Measurements from ENCODE around the gene SV2A. TPM values are rescaled to one million over a fixed set of nuclear protein-coding genes. Genes with fewer than 3 reads are reported as not detected.
"Not testable (repeated sequence)": the region's sequence is repeated elsewhere in the genome, so short reads cannot be mapped to it uniquely, and the experiment has no call there.

SV2A gene
- polyA plus RNA-seq (2013, experiment 1 of 4): 60.4 TPM
- polyA plus RNA-seq (2013, experiment 2 of 4): 68.0 TPM
- polyA plus RNA-seq (2013, experiment 3 of 4): 43.5 TPM
- 49.3 TPM for polyA plus RNA-seq (2013, experiment 4 of 4)

GRCh38 chr1:149917571-149918144, at the start of gene SV2A:
TSS of gene SV2A (minus strand) at chr1:149917844. CDS start at chr1:149913840, 4,004 bp downstream.
- Histone ChIP-seq H3K27me3 (ENCODE audit: control insufficient read depth, insufficient read depth, low read length, poor library complexity, severe bottlenecking) (no peaks in the 10 kb centered on the region), H3K36me3 (ENCODE audit: control insufficient read depth, insufficient read depth, low read length) (peaks cover 4% of the 10 kb centered on the region), H3K4me1 (ENCODE audit: control insufficient read depth, insufficient read depth, low read length) (peaks cover 20% of the 10 kb centered on the region), H3K4me3 (ENCODE audit: insufficient read depth, low read depth, low read length) (peak within 1 kb of the TSS; percentile 59), H3K9me3 (ENCODE audit: control insufficient read depth, low read length) (no peaks in the 10 kb centered on the region), H3K27ac (ENCODE audit: insufficient read depth, low read depth, low read length, poor library complexity, severe bottlenecking) (no peak within 1 kb of the TSS)
- 1% methylated on average over 18 to 24 of the region's 24 CpGs for WGBS, 2 experiments

- no peaks in the 10 kb centered on the region for H3K4me1 ChIP-seq (ENCODE audit: control insufficient read depth, insufficient read depth, low read length)
- no peaks in the 10 kb centered on the region for H3K27me3 ChIP-seq (ENCODE audit: control insufficient read depth, insufficient read depth, low read length, poor library complexity, severe bottlenecking)
- H3K36me3 ChIP-seq (ENCODE audit: control insufficient read depth, insufficient read depth, low read length): peaks cover 25% of the 10 kb centered on the region
- H3K9me3 ChIP-seq (ENCODE audit: control insufficient read depth, low read length): no peaks in the 10 kb centered on the region
- WGBS, 2 experiments: 94 to 95% methylated on average over 3 of the region's 3 CpGs
- no peak overlapping the region for H3K27ac ChIP-seq (ENCODE audit: insufficient read depth, low read depth, low read length, poor library complexity, severe bottlenecking)
- no peak overlapping the region for H3K4me3 ChIP-seq (ENCODE audit: insufficient read depth, low read depth, low read length)
Observed at GRCh38 chr1:149967041-149967440, 49.4 kb upstream of the SV2A start.

- no peak overlapping the region for H3K27ac ChIP-seq (ENCODE audit: insufficient read depth, low read depth, low read length, poor library complexity, severe bottlenecking)
- H3K4me1 ChIP-seq (ENCODE audit: control insufficient read depth, insufficient read depth, low read length): no peaks in the 10 kb centered on the region
- H3K36me3 ChIP-seq (ENCODE audit: control insufficient read depth, insufficient read depth, low read length): peaks cover 25% of the 10 kb centered on the region
- WGBS, 2 experiments: no CpG with 5 or more reads among the region's 1 CpG
- H3K9me3 ChIP-seq (ENCODE audit: control insufficient read depth, low read length): no peaks in the 10 kb centered on the region
- H3K27me3 ChIP-seq (ENCODE audit: control insufficient read depth, insufficient read depth, low read length, poor library complexity, severe bottlenecking): no peaks in the 10 kb centered on the region
- H3K4me3 ChIP-seq (ENCODE audit: insufficient read depth, low read depth, low read length): no peak overlapping the region
Observed at GRCh38 chr1:149966405-149966804, 48.8 kb upstream of the SV2A start.

- no peaks in the 10 kb centered on the region for H3K4me1 ChIP-seq (ENCODE audit: control insufficient read depth, insufficient read depth, low read length)
- H3K4me3 ChIP-seq (ENCODE audit: insufficient read depth, low read depth, low read length): no peak overlapping the region
- no peaks in the 10 kb centered on the region for H3K9me3 ChIP-seq (ENCODE audit: control insufficient read depth, low read length)
- 95 to 97% methylated on average over 3 of the region's 3 CpGs for whole genome bisulfite sequencing, 2 experiments
- H3K27me3 ChIP-seq (ENCODE audit: control insufficient read depth, insufficient read depth, low read length, poor library complexity, severe bottlenecking): no peaks in the 10 kb centered on the region
- peaks cover 24% of the 10 kb centered on the region for H3K36me3 ChIP-seq (ENCODE audit: control insufficient read depth, insufficient read depth, low read length)
- no peak overlapping the region for H3K27ac ChIP-seq (ENCODE audit: insufficient read depth, low read depth, low read length, poor library complexity, severe bottlenecking)
Observed at GRCh38 chr1:149965440-149965839, 47.8 kb upstream of the SV2A start.

GRCh38 chr1:149963358-149963757, 45.7 kb upstream of the SV2A start:
- H3K4me3 ChIP-seq (ENCODE audit: insufficient read depth, low read depth, low read length): no peak overlapping the region
- H3K9me3 ChIP-seq (ENCODE audit: control insufficient read depth, low read length): no peaks in the 10 kb centered on the region
- H3K27me3 ChIP-seq (ENCODE audit: control insufficient read depth, insufficient read depth, low read length, poor library complexity, severe bottlenecking): no peaks in the 10 kb centered on the region
- peaks cover 40% of the 10 kb centered on the region for H3K36me3 ChIP-seq (ENCODE audit: control insufficient read depth, insufficient read depth, low read length)
- no peaks in the 10 kb centered on the region for H3K4me1 ChIP-seq (ENCODE audit: control insufficient read depth, insufficient read depth, low read length)
- H3K27ac ChIP-seq (ENCODE audit: insufficient read depth, low read depth, low read length, poor library complexity, severe bottlenecking): no peak overlapping the region
- 92% methylated on average over 2 to 3 of the region's 3 CpGs for WGBS, 2 experiments

GRCh38 chr1:149962736-149963135, 45.1 kb upstream of the SV2A start:
- 91 to 97% methylated on average over 2 of the region's 2 CpGs for WGBS, 2 experiments
- H3K9me3 ChIP-seq (ENCODE audit: control insufficient read depth, low read length): no peaks in the 10 kb centered on the region
- H3K4me3 ChIP-seq (ENCODE audit: insufficient read depth, low read depth, low read length): no peak overlapping the region
- peaks cover 46% of the 10 kb centered on the region for H3K36me3 ChIP-seq (ENCODE audit: control insufficient read depth, insufficient read depth, low read length)
- H3K27ac ChIP-seq (ENCODE audit: insufficient read depth, low read depth, low read length, poor library complexity, severe bottlenecking): no peak overlapping the region
- no peaks in the 10 kb centered on the region for H3K4me1 ChIP-seq (ENCODE audit: control insufficient read depth, insufficient read depth, low read length)
- H3K27me3 ChIP-seq (ENCODE audit: control insufficient read depth, insufficient read depth, low read length, poor library complexity, severe bottlenecking): no peaks in the 10 kb centered on the region

- 51 to 66% methylated on average over 2 to 3 of the region's 3 CpGs for WGBS, 2 experiments
- no peak overlapping the region for H3K4me3 ChIP-seq (ENCODE audit: insufficient read depth, low read depth, low read length)
- no peaks in the 10 kb centered on the region for H3K9me3 ChIP-seq (ENCODE audit: control insufficient read depth, low read length)
- peaks cover 51% of the 10 kb centered on the region for H3K36me3 ChIP-seq (ENCODE audit: control insufficient read depth, insufficient read depth, low read length)
- H3K4me1 ChIP-seq (ENCODE audit: control insufficient read depth, insufficient read depth, low read length): no peaks in the 10 kb centered on the region
- no peak overlapping the region for H3K27ac ChIP-seq (ENCODE audit: insufficient read depth, low read depth, low read length, poor library complexity, severe bottlenecking)
- H3K27me3 ChIP-seq (ENCODE audit: control insufficient read depth, insufficient read depth, low read length, poor library complexity, severe bottlenecking): no peaks in the 10 kb centered on the region
Observed at GRCh38 chr1:149962039-149962647, 44.5 kb upstream of the SV2A start.

GRCh38 chr1:149957548-149957947, 39.9 kb upstream of the SV2A start:
- H3K4me3 ChIP-seq (ENCODE audit: insufficient read depth, low read depth, low read length); H3K27ac ChIP-seq (ENCODE audit: insufficient read depth, low read depth, low read length, poor library complexity, severe bottlenecking); H3K27me3 ChIP-seq (ENCODE audit: control insufficient read depth, insufficient read depth, low read length, poor library complexity, severe bottlenecking); H3K4me1 ChIP-seq (ENCODE audit: control insufficient read depth, insufficient read depth, low read length); H3K9me3 ChIP-seq (ENCODE audit: control insufficient read depth, low read length): not testable (repeated sequence)
- WGBS, 2 experiments: 93 to 96% methylated on average over 14 of the region's 14 CpGs
- peaks cover 32% of the 10 kb centered on the region for H3K36me3 ChIP-seq (ENCODE audit: control insufficient read depth, insufficient read depth, low read length)

- Histone ChIP-seq H3K27me3 (ENCODE audit: control insufficient read depth, insufficient read depth, low read length, poor library complexity, severe bottlenecking) (no peaks in the 10 kb centered on the region), H3K4me1 (ENCODE audit: control insufficient read depth, insufficient read depth, low read length) (no peaks in the 10 kb centered on the region), H3K9me3 (ENCODE audit: control insufficient read depth, low read length) (no peaks in the 10 kb centered on the region), H3K36me3 (ENCODE audit: control insufficient read depth, insufficient read depth, low read length) (peaks cover 14% of the 10 kb centered on the region), H3K27ac (ENCODE audit: insufficient read depth, low read depth, low read length, poor library complexity, severe bottlenecking) (no peak overlapping the region), H3K4me3 (ENCODE audit: insufficient read depth, low read depth, low read length) (no peak overlapping the region)
- 35 to 47% methylated on average over 6 of the region's 6 CpGs for WGBS, 2 experiments
Observed at GRCh38 chr1:149949911-149950310, 32.3 kb upstream of the SV2A start.

- no peaks in the 10 kb centered on the region for H3K4me1 ChIP-seq (ENCODE audit: control insufficient read depth, insufficient read depth, low read length)
- no peak overlapping the region for H3K4me3 ChIP-seq (ENCODE audit: insufficient read depth, low read depth, low read length)
- WGBS, 2 experiments: 93 to 98% methylated on average over 4 of the region's 4 CpGs
- no peaks in the 10 kb centered on the region for H3K9me3 ChIP-seq (ENCODE audit: control insufficient read depth, low read length)
- H3K27ac ChIP-seq (ENCODE audit: insufficient read depth, low read depth, low read length, poor library complexity, severe bottlenecking): no peak overlapping the region
- no peaks in the 10 kb centered on the region for H3K27me3 ChIP-seq (ENCODE audit: control insufficient read depth, insufficient read depth, low read length, poor library complexity, severe bottlenecking)
- peaks cover 22% of the 10 kb centered on the region for H3K36me3 ChIP-seq (ENCODE audit: control insufficient read depth, insufficient read depth, low read length)
Observed at GRCh38 chr1:149945206-149945605, 27.6 kb upstream of the SV2A start.
